ENCODE measurements around the gene GZMM. TPM values are rescaled to one million over a fixed set of nuclear protein-coding genes. Genes with fewer than 3 reads are reported as not detected.

Gene GZMM
- total RNA-seq, 4 donors from 2014 or later: 0.50 to 0.58 TPM; not detected in 2

- Histone ChIP-seq H3K4me1 (peaks cover 27 to 39% (median 31%) of the 10 kb centered on the region in 4 donors), H3K4me3 (no peak overlapping the region), H3K27me3 (no peaks in the 10 kb centered on the region), H3K27ac (replicated peaks in 1 of 4) (no peak overlapping the region), H3K9me3 (no peaks in the 10 kb centered on the region), H3K36me3 (peaks cover 0 to 13% (median 10%) of the 10 kb centered on the region in 4 donors)
- 71% methylated on average over 44 of the region's 62 CpGs for WGBS
- TF ChIP-seq EP300 (IDR thresholded peaks at IDR 0.05) (no peak), POLR2A (IDR thresholded peaks at IDR 0.05; ENCODE audit: low read depth) (no peak), POLR2AphosphoS5 (IDR thresholded peaks at IDR 0.05) (no peak), CTCF (IDR thresholded peaks at IDR 0.05) (no peak)
- no peak for DNase-seq (ENCODE audit: extremely low spot score)
- intact Hi-C loops (cut with DNase I): no loop called here
These were observed 31.1 kb upstream of the GZMM start for GRCh38 chr19:512547-513365.

GRCh38 chr19:513368-514165 lies 30.3 kb upstream of the GZMM start:
- H3K4me1 ChIP-seq: peaks cover 19 to 32% (median 23%) of the 10 kb centered on the region in 4 donors
- TF ChIP-seq POLR2AphosphoS5 (IDR thresholded peaks at IDR 0.05) (no peak), CTCF (IDR thresholded peaks at IDR 0.05) (no peak), POLR2A (IDR thresholded peaks at IDR 0.05; ENCODE audit: low read depth) (no peak), EP300 (IDR thresholded peaks at IDR 0.05) (no peak)
- no peaks in the 10 kb centered on the region for H3K27me3 ChIP-seq
- H3K4me3 ChIP-seq: no peak overlapping the region
- H3K36me3 ChIP-seq: peaks cover 0 to 13% (median 10%) of the 10 kb centered on the region in 4 donors
- DNase-seq (ENCODE audit: extremely low spot score): no peak
- no peak overlapping the region for H3K27ac ChIP-seq (replicated peaks in 1 of 4)
- intact Hi-C loops (cut with DNase I): no loop called here
- WGBS: 83% methylated on average over 10 of the region's 10 CpGs
- H3K9me3 ChIP-seq: no peaks in the 10 kb centered on the region

GRCh38 chr19:514166-514663 lies 29.6 kb upstream of the GZMM start:
- H3K36me3 ChIP-seq: peaks cover 0 to 11% (median 8%) of the 10 kb centered on the region in 4 donors
- 91% methylated on average over 9 of the region's 9 CpGs for WGBS
- intact Hi-C loops (cut with DNase I): no loop called here
- H3K4me3 ChIP-seq: no peak overlapping the region
- peaks cover 16 to 32% (median 18%) of the 10 kb centered on the region in 4 donors for H3K4me1 ChIP-seq
- H3K27me3 ChIP-seq: no peaks in the 10 kb centered on the region
- DNase-seq (ENCODE audit: extremely low spot score): no peak
- no peaks in the 10 kb centered on the region for H3K9me3 ChIP-seq
- H3K27ac ChIP-seq (replicated peaks in 1 of 4): no peak overlapping the region
- TF ChIP-seq POLR2A (IDR thresholded peaks at IDR 0.05; ENCODE audit: low read depth) (no peak), POLR2AphosphoS5 (IDR thresholded peaks at IDR 0.05) (no peak), EP300 (IDR thresholded peaks at IDR 0.05) (no peak), CTCF (IDR thresholded peaks at IDR 0.05) (no peak)

- H3K4me1 ChIP-seq: peaks cover 0 to 10% (median under 1%) of the 10 kb centered on the region in 4 donors
- H3K4me3 ChIP-seq: no peak overlapping the region
- peaks cover 0 to 18% (median 13%) of the 10 kb centered on the region in 4 donors for H3K36me3 ChIP-seq
- TF ChIP-seq POLR2AphosphoS5 (IDR thresholded peaks at IDR 0.05) (no peak), EP300 (IDR thresholded peaks at IDR 0.05) (no peak), POLR2A (IDR thresholded peaks at IDR 0.05; ENCODE audit: low read depth) (no peak), CTCF (IDR thresholded peaks at IDR 0.05) (no peak)
- H3K27me3 ChIP-seq: no peaks in the 10 kb centered on the region
- intact Hi-C loops (cut with DNase I): no loop called here
- 60% methylated on average over 10 of the region's 10 CpGs for WGBS
- H3K9me3 ChIP-seq: no peaks in the 10 kb centered on the region
- DNase-seq (ENCODE audit: extremely low spot score): no peak
- no peak overlapping the region for H3K27ac ChIP-seq (replicated peaks in 1 of 4)
These were observed 25.9 kb upstream of the GZMM start for GRCh38 chr19:517721-518597.
